Measurements from ENCODE around the gene RIMS4. TPM values are rescaled to one million over a fixed set of nuclear protein-coding genes. Genes with fewer than 3 reads are reported as not detected.

Gene RIMS4
- total RNA-seq, 2 experiments from 2014 or later: not detected

DNA sequence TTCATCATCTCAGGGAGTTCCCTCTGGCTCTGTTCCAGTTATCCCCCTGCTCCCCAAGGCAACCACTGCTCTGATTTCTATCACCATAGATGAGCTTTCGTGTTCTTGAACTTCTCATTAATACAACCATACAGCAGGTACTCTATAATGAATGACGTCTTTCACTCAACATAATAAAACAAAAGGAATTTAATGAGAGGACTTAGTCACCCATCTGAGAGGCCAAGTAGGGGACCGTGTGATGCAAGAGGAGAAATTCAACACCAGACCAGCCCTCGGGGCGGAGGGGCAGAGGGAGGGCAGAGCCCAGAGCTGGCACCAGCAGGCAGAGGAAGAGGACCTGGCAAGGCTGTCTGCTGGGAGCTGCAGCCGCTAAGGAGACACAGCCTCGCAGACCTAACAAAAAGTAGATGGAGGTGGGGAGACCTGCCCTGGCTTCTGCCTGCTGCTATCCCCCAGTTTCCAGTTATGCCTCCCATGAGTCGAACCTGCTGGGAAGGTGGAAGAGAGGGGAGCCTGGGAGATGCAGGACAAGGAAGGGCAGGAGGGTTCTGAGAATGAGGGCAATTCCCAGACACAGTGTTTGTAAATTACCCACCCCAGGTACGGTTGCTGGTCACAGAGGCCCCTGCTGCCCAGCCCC lies 81.4 kb downstream of the RIMS4 start:
- no peak for ATAC-seq (ENCODE audit: poor library complexity)
- H3K27me3 Mint-ChIP-seq: no peaks in the 10 kb centered on the region
- Histone ChIP-seq H3K4me1 (ENCODE audit: insufficient read depth, low read length) (peaks cover 5% of the 10 kb centered on the region), H3K27me3 (ENCODE audit: control insufficient read depth in 1 of 2, insufficient read depth in 2 of 2, low read length in 2 of 2) (no peaks in the 10 kb centered on the region), H3K27ac (ENCODE audit: low read depth in 1 of 2, low read length in 2 of 2) (no peak overlapping the region), H3K36me3 (ENCODE audit: insufficient read depth, low read length) (no peaks in the 10 kb centered on the region), H3K9me3 (ENCODE audit: control insufficient read depth in 1 of 2, insufficient read depth in 1 of 2, low read length in 2 of 2) (no peaks in the 10 kb centered on the region), H3K4me3 (ENCODE audit: low read length) (no peak overlapping the region)
- intact Hi-C loops (cut with DNase I, micrococcal nuclease): no loop called here
- no peaks in the 10 kb centered on the region for H3K4me1 Mint-ChIP-seq (ENCODE audit: low read depth)
- ChIA-PET POLR2A (no interaction called here), CTCF (no interaction called here)
- H3K4me3 Mint-ChIP-seq: no peak overlapping the region
- no peak overlapping the region for H3K27ac Mint-ChIP-seq
- DNase-seq: peak in 1 of 14 experiments; percentile 26
- H3K9me3 Mint-ChIP-seq: no peaks in the 10 kb centered on the region
- H3K36me3 Mint-ChIP-seq (ENCODE audit: low read depth): no peaks in the 10 kb centered on the region
- TF ChIP-seq, protein P1, sequence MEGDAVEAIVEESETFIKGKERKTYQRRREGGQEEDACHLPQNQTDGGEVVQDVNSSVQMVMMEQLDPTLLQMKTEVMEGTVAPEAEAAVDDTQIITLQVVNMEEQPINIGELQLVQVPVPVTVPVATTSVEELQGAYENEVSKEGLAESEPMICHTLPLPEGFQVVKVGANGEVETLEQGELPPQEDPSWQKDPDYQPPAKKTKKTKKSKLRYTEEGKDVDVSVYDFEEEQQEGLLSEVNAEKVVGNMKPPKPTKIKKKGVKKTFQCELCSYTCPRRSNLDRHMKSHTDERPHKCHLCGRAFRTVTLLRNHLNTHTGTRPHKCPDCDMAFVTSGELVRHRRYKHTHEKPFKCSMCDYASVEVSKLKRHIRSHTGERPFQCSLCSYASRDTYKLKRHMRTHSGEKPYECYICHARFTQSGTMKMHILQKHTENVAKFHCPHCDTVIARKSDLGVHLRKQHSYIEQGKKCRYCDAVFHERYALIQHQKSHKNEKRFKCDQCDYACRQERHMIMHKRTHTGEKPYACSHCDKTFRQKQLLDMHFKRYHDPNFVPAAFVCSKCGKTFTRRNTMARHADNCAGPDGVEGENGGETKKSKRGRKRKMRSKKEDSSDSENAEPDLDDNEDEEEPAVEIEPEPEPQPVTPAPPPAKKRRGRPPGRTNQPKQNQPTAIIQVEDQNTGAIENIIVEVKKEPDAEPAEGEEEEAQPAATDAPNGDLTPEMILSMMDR (IDR thresholded peaks at IDR 0.05): no peak

DNA sequence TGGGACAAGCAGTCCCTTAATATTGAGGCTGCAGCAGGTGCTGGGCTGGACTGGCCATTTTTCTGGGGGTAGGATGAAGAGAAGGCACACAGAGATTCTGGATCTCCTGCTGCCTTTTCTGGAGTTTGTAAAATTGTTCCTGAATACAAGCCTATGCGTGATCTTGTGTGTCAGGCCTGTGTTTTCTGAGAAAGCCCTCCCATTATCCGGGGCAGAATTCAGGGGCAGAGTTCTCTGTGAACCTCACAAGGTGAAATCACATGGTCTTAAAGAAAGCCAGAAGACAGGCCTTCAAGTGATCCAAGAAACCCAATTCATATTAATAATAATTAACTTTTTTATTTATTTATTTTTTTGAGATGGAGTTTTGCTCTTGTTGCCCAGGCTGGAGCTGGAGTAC lies 82.7 kb downstream of the RIMS4 start:
- no peak overlapping the region for H3K4me3 Mint-ChIP-seq
- H3K27ac Mint-ChIP-seq: no peak overlapping the region
- TF ChIP-seq, protein P1 (IDR thresholded peaks at IDR 0.05): no peak
- H3K27me3 Mint-ChIP-seq: no peaks in the 10 kb centered on the region
- H3K4me1 Mint-ChIP-seq (ENCODE audit: low read depth): no peaks in the 10 kb centered on the region
- DNase-seq: no peak
- Histone ChIP-seq H3K36me3 (ENCODE audit: insufficient read depth, low read length) (no peaks in the 10 kb centered on the region), H3K4me1 (ENCODE audit: insufficient read depth, low read length) (no peaks in the 10 kb centered on the region), H3K4me3 (ENCODE audit: low read length) (no peak overlapping the region), H3K9me3 (ENCODE audit: control insufficient read depth in 1 of 2, insufficient read depth in 1 of 2, low read length in 2 of 2) (no peaks in the 10 kb centered on the region), H3K27me3 (ENCODE audit: control insufficient read depth in 1 of 2, insufficient read depth in 2 of 2, low read length in 2 of 2) (no peaks in the 10 kb centered on the region), H3K27ac (ENCODE audit: low read depth in 1 of 2, low read length in 2 of 2) (no peak overlapping the region)
- no peaks in the 10 kb centered on the region for H3K9me3 Mint-ChIP-seq
- intact Hi-C loops (cut with DNase I, micrococcal nuclease): no loop called here
- ChIA-PET POLR2A (no interaction called here), CTCF (interaction anchor here (1.1 kb wide), 1 partner anchor 343 kb away, joined by 3 read pairs; no protein-coding TSS in a partner anchor)
- H3K36me3 Mint-ChIP-seq (ENCODE audit: low read depth): no peaks in the 10 kb centered on the region
- no peak for ATAC-seq (ENCODE audit: poor library complexity)

DNA sequence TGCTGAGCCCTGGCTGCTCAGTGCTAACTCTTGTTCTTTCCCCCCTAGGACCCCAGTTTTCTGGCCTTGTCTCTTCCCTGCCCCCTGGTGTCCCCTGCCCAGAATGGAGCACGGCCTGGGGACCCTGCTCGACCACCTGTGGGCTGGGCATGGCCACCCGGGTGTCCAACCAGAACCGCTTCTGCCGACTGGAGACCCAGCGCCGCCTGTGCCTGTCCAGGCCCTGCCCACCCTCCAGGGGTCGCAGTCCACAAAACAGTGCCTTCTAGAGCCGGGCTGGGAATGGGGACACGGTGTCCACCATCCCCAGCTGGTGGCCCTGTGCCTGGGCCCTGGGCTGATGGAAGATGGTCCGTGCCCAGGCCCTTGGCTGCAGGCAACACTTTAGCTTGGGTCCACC lies 83.3 kb downstream of the RIMS4 start:
- DNase-seq (no peak), ATAC-seq (ENCODE audit: poor library complexity) (no peak)
- no peaks in the 10 kb centered on the region for H3K36me3 ChIP-seq (ENCODE audit: insufficient read depth, low read length)
- no peaks in the 10 kb centered on the region for H3K27me3 Mint-ChIP-seq
- no peaks in the 10 kb centered on the region for H3K9me3 Mint-ChIP-seq
- ChIA-PET CTCF (no interaction called here), POLR2A (no interaction called here)
- H3K27ac Mint-ChIP-seq: no peak overlapping the region
- TF ChIP-seq, protein P1 (IDR thresholded peaks at IDR 0.05): no peak
- H3K4me1 ChIP-seq (ENCODE audit: insufficient read depth, low read length): no peaks in the 10 kb centered on the region
- H3K27ac ChIP-seq (ENCODE audit: low read depth in 1 of 2, low read length in 2 of 2): no peak overlapping the region
- no peak overlapping the region for H3K4me3 ChIP-seq (ENCODE audit: low read length)
- H3K4me1 Mint-ChIP-seq (ENCODE audit: low read depth): no peaks in the 10 kb centered on the region
- no peak overlapping the region for H3K4me3 Mint-ChIP-seq
- H3K9me3 ChIP-seq (ENCODE audit: control insufficient read depth in 1 of 2, insufficient read depth in 1 of 2, low read length in 2 of 2): no peaks in the 10 kb centered on the region
- no peaks in the 10 kb centered on the region for H3K27me3 ChIP-seq (ENCODE audit: control insufficient read depth in 1 of 2, insufficient read depth in 2 of 2, low read length in 2 of 2)
- no peaks in the 10 kb centered on the region for H3K36me3 Mint-ChIP-seq (ENCODE audit: low read depth)
- intact Hi-C loops (cut with DNase I, micrococcal nuclease): no loop called here
